Uterus (tissue), 2 donors: ENCODE data around the gene CD53.

Source experiments
- POLR2A ChIP-seq, 2 donors: fragments of 450-650 bp; IDR thresholded peaks; one replicate each; pipeline ENCODE4 v1.6.1; 2016; ENCODE audit warnings: antibody characterized with exemption in 2 of 2, mild to moderate bottlenecking in 1 of 2, moderate library complexity in 1 of 2
- TF ChIP-seq, protein P1 (sequence below), 4 experiments: fragments of 200-600 bp in 2 of 4; fragments of 450-650 bp in 2 of 4; sonication (generic) in 2 of 4; IDR thresholded peaks; one replicate each; pipeline ENCODE4 v1.5.1; 2016 to 2019; ENCODE audit warnings: antibody characterized with exemption in 4 of 4, mild to moderate bottlenecking in 2 of 4, moderate library complexity in 1 of 4

DNA sequence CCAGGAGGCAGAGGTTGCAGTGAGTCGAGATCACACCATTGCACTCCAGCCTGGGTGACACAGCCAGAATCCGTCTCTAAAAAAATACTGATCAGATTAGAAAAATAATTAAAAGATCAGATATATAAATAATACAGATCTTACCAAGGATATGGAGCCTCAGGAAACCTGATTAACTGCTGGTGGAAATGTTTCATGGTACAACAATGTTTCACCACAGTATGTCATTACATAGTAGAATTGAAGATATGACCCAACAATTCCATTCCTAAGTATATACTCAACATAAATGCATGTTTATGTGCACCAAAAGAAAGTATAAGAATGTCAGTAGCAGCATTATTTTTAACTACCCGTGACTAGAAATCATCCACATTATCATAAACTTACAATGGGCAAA is 41.7 kb downstream of the CD53 start:
- no peak for TF ChIP-seq POLR2A (IDR thresholded peaks at IDR 0.05)
- TF ChIP-seq, protein P1, sequence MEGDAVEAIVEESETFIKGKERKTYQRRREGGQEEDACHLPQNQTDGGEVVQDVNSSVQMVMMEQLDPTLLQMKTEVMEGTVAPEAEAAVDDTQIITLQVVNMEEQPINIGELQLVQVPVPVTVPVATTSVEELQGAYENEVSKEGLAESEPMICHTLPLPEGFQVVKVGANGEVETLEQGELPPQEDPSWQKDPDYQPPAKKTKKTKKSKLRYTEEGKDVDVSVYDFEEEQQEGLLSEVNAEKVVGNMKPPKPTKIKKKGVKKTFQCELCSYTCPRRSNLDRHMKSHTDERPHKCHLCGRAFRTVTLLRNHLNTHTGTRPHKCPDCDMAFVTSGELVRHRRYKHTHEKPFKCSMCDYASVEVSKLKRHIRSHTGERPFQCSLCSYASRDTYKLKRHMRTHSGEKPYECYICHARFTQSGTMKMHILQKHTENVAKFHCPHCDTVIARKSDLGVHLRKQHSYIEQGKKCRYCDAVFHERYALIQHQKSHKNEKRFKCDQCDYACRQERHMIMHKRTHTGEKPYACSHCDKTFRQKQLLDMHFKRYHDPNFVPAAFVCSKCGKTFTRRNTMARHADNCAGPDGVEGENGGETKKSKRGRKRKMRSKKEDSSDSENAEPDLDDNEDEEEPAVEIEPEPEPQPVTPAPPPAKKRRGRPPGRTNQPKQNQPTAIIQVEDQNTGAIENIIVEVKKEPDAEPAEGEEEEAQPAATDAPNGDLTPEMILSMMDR (IDR thresholded peaks at IDR 0.05): no peak
